CD4-positive, alpha-beta T cell treated with Interleukin-15 for 4 hours (primary cell): ENCODE results near the gene COL23A1.
A peak's percentile ranks its signal among the peaks of the same experiment; 100 is the strongest.

Experiments
- DNase-seq: peaks from one replicate; pipeline ENCODE4 v3.0.0-alpha.2; 2020; ENCODE audit warnings: low spot score

COL23A1 gene

GRCh38 chr5:178474562-178475184, 115.5 kb downstream of the COL23A1 start:
- DNase-seq, result no peak

- no peak for DNase-seq
These were observed 116.3 kb downstream of the COL23A1 start for GRCh38 chr5:178473854-178474253.

- no peak for DNase-seq
These were observed 118.1 kb downstream of the COL23A1 start for GRCh38 chr5:178472138-178472537.

- DNase-seq, result no peak
These were observed 118.5 kb downstream of the COL23A1 start for GRCh38 chr5:178471711-178472110.

GRCh38 chr5:178470760-178471025, 119.5 kb downstream of the COL23A1 start:
- DNase-seq, result no peak

GRCh38 chr5:178469975-178470759, 120.0 kb downstream of the COL23A1 start:
- DNase-seq, result no peak

- no peak for DNase-seq
These were observed 120.9 kb downstream of the COL23A1 start for GRCh38 chr5:178469011-178469974.

- no peak for DNase-seq
These were observed 122.0 kb downstream of the COL23A1 start for GRCh38 chr5:178468196-178468685.

GRCh38 chr5:178467568-178468195, 122.5 kb downstream of the COL23A1 start:
- DNase-seq, result no peak

- no peak for DNase-seq
These were observed 123.0 kb downstream of the COL23A1 start for GRCh38 chr5:178467205-178467567.

- no peak for DNase-seq
These were observed 123.9 kb downstream of the COL23A1 start for GRCh38 chr5:178466342-178466741.

- DNase-seq, result no peak
These were observed 124.3 kb downstream of the COL23A1 start for GRCh38 chr5:178465861-178466288.

- DNase-seq, result no peak
These were observed 124.8 kb downstream of the COL23A1 start for GRCh38 chr5:178465228-178465860.

GRCh38 chr5:178464431-178465048, 125.7 kb downstream of the COL23A1 start:
- no peak for DNase-seq

GRCh38 chr5:178463321-178464155, 126.7 kb downstream of the COL23A1 start:
- DNase-seq, result no peak

GRCh38 chr5:178462816-178463215, 127.4 kb downstream of the COL23A1 start:
- DNase-seq, result no peak

GRCh38 chr5:178462076-178462475, 128.1 kb downstream of the COL23A1 start:
- DNase-seq, result no peak

GRCh38 chr5:178461004-178461730, 129.0 kb downstream of the COL23A1 start:
- peak; percentile 28 for DNase-seq

- DNase-seq, result no peak
These were observed 129.6 kb downstream of the COL23A1 start for GRCh38 chr5:178460598-178460997.

- DNase-seq, result no peak
These were observed 130.0 kb downstream of the COL23A1 start for GRCh38 chr5:178460174-178460573.
